Activated CD8-positive, alpha-beta memory T cell treated with anti-CD3 and anti-CD28 coated beads for 24 hours (primary cell): ENCODE data around the gene CD7.

Experiments used
- DNase-seq: peaks from one replicate; pipeline ENCODE4 v3.0.0-alpha.2; 2020

Gene CD7

DNA sequence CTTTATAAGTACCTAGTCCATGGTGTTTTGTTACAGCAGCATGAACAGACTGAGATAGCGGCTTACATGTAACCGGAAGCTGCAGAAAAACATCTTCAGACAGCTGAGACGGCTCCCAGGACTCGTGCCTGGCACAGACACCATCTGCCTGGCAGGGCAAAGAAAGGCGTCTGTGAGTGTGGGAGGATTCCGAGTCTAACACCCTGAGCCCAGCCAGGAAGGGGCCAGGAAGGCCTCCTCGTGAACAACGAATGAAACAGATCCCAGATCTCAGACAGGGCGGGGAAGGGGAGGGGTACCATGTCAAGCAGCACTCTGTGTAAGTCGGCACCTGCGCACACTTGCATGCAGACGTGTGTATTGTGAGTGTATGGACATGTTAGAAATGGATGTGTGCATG lies 39.6 kb downstream of the CD7 start:
- no peak for DNase-seq

DNA sequence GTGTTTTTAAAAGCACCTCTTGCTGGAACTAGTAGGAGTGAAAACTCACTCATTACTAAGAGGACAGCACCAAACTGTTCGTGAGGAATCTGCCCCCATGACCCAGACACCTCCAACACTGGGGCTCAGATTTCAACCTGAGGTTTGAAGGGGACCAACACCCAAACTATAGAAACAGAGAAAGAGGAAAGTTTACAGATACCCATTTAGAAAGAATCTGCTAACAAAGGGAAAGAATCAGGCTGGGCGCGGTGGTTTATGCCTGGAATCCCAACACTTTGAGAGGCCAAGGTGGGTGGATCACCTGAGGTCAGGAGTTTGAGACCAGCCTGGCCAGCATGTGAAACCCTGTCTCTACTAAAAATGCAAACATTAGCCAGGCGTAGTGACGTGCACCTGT lies 40.5 kb downstream of the CD7 start:
- DNase-seq = no peak

DNA sequence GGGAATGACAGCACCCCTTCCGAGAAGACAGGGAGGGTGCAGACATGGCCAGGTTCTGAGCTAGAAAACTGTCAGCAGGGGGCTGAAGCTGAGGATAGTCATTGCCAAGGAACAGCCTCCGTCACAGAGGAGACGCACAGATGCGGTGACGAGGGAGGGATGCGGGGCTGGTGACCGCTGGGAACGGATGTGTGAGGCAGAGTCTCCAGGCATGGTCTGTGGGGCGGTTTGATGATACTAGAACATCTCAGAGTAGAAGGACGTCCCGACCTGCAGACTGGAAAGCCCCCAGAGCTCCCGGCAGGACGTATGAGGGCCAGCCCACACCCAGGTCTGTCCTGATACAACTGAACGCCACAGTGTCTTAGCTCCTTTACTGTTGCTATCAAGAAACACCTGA lies 42.1 kb downstream of the CD7 start:
- no peak for DNase-seq

DNA sequence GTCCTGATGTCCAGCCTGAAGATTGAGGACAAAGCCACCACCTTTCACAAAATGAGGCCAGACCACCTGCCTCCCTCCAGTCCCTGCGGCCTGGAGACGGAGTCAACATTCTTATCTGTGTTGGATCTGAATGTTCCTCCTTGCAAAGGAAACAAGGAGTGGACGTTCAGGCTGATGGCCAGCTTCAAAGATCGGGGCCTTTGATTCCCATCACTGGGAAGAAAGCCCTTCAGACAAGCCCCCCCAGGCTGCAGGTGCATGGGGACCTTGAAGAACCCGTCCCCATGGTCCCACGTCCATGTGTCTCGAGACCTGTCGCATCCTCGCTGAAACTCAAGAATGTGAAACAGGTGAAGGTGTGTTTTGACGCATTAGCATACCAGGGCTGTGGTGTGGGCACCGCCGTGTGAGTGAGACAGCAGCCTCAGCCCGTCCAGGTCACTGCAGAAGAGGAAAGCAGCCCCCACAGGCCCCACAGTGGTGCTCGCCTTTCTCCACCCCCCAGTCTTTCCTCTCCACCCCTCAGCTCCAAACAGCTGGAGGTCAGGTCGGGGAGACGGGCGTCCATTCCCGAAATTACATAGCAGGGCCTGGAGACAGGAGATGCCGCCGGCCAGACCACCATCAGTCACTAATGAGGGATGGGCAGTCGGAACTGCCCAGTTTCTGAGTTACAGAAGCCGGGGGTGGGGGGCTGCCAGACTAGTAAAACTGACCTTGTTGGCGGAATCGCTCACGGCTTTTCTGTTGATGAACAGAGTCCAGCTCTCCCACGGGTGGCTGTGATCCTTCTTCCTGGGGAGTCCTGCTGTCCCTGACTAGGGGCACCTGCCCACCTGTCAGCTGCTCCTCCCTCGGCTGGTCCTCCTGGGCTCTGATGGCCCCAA lies 43.0 kb downstream of the CD7 start:
- no peak for DNase-seq

DNA sequence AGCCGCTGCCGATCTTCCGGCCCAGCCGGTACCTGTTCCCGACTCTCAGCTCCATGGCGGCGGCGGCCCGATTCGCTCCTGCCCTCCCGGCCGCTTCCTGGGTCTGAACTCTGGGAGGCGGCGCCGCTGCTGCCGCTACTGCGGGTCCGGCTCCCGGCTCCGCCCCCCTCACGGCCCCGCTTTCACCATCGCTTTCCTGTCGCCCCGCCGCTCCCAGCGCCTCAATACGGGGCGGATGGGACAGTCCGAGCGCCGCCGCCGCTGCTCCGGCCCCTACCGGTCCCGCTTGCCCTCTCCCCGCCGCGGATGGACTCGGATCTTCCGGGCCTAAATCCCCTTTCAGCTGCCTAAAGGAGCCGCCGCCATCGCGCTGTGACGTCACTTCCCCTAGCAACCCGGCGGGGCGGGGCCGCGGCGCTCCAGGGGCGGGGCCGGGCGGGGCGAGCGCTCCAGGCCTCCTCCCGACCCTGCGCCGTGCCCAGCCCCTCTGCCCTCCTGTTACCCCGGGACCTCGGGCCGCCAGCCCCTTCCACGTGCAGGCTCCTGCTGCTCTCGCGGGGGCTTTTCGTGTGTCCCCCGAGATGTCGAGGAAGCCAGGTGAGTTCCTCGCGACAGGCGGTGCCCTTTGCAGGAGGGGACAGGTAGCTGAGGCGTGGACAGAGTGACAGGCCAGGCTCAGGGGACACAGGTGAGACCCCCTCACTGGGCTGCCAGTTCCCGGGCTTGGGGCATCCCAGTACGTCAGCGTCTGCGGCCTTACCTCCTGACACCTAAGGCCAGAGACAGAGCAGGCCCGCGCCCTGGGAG lies 43.9 kb downstream of the CD7 start, which contains the start of gene CSNK1D:
TSS of gene CSNK1D (minus strand) at position 374 of the 807 bp plus-strand sequence. CDS start at position 55, 319 bp downstream.
- DNase-seq = peak; percentile 99

DNA sequence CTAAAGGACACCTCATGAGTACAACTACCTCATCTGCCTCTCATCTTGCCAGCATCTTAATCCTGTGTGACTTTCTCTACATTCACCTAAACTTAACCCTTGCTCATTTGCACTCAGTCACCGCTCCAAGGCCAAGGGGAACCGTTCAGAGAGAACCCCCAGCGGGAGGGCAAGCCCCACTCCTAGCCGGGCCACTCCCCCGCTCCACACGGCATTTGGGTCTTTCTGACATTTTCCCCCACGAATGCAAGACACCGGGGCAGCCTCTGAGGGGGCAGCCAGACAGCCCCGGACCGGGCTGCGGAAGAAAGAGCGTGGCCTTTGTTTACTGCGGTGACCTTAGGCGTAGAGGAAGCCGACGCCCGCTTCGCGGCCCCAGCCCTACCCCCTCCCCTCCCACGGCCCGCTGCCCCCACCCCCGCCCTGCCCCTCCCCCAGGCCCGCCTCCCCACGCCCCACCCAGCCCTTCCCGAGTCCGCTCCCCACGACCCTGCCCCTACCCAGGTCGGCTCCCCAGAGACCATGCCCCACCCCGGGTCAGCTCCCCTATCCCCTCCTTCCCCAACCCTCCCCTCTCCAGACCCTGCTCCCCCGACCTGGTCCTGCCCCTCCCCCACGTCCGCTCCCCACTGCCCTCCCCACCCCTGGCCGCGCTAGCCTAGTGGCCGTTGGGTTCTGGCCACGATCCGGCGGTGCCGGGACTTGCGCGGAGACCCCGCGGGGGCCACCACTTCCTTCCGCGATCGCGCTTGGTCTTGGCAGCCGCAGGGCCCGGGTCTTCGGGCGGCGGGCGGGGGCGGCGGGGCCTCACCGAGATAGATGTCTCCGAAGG lies 44.7 kb downstream of the CD7 start:
- DNase-seq = peak; percentile 79

DNA sequence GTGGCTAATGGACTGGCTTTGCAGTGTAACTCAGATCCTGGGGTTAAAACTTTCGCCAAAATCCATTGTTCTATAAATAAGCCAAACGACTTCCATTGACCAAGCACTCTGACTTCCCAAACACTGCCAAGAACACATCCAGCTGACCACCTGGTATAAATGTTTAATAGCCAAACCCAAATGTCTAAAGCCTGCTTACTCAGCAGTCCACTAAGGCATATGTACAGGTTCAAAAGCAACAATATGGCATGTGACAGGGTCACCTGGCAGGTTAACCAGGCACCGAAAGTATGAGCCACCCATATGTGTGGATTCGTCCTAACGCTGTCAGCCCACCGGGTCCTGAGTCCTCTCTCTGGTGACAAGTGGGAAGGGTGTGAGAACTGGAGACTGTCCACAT lies 46.0 kb downstream of the CD7 start:
- no peak for DNase-seq

DNA sequence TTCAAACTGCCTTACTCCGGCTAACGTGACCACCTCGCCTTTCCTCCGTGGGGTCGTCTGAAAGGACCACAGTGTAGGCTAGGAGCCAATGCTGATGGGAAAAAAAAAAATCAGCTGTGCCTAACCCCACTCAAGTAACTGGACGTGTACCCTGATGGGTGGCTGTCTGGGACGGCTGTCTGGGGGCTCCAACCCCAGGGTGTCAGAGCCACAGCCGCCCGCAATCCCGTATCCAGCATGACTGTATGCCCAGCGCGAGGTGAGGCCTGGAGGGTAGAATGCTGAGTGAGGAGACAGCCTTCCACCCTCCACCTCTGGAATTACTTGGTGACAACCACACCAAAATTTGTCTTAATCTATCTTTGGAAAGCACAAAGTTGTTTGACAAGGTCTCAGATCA lies 46.8 kb downstream of the CD7 start:
- DNase-seq = no peak

DNA sequence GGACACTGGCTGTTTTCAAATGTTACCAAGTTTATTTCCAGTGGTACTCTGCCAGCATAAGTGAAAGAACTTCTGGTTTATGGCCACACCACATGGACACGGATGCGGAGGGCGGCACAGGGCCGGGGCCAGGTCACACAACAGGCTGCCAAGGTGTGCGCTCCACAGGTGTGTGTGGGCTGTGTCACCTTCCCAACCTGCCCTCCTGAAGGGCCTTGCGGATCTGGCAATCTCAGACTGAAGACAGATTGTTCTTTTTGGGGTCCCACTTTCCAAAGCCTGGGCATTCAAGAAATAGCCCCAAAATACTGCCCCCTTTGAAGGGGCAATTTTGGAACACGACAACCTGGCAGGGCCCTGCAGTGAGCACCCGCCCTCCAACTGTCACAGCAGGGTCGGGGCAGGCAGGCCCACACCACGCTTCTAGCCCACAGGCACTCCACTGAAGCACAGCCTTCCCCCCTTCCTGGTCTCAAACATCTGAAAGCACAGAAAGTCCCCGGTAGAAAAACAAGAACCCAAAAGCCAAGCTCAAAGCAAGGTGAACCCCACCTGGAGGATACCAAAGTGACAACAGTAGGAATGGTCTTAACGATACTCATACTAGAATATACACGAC lies 47.4 kb downstream of the CD7 start:
- DNase-seq = no peak

DNA sequence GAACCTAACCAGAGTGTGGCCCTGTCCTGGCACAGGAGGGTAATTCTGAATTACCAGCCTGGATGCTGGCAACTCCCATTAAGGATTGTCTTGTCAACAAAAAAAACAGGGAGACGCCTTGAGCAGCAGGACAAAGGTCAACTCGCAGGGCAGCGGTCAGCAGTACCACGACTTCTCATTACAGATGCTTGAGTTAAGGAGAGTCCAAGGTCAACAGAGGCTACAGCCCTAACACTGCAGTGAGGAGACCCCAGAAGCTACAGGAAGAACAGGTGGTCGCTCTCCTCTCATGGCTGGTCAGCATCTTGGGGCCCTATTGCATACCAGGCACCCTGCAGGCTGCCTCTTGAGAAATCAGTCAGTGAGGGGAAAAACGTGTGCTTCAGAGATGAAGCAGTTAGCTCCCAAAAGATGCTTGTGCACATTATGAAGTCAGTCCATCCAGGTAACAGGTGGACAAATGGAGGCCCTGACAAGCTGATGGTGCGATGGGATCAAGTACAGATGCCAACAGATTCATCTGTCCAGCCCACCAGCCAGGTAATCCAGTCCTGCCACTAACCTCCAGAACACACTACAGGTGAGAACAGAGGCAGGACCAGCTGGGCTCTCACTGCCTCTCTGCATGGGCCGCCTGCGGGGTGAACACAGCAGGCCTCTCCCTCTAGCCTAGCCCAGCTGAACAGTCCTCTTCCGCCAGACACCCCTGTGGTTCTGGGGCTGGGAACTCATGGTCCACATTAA lies 48.1 kb downstream of the CD7 start:
- DNase-seq = no peak

DNA sequence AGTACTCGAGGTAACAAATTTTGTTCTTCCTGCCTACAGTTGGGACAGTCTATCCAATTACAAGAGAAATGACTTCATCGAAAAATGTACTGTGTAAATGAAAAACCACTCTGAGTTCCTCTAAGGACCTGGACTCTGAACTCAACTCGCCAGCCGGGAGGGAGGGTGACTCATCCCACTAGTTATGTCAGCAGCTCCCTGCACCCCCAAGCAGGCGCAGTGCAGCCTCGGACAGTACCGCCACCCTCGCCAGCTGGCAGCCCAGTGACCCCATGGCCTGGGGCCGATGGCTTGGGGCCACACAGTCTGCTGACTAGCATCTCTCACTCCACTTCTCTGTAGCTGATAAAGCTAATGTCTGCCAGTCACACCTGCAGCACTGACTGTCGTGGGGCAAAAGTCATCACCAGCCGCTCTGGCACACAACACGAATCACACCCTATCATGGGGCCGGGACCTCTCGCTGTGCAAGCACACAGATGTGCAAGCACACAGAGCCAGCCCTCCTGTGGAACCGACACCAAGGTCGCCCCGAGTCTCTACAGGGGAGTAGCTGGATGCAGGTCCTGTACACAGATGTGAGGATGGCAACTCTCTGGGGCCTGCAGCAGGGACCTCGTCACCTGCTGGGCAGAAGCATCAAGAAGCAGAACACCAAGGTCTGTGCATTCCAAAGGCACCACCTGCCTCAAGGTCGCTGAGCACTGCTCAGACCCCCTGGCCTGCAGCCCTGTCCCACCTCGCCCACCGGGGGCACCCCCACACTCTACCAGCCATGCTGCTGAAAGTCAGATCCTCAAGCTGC lies 49.6 kb downstream of the CD7 start:
- DNase-seq = peak; percentile 75

DNA sequence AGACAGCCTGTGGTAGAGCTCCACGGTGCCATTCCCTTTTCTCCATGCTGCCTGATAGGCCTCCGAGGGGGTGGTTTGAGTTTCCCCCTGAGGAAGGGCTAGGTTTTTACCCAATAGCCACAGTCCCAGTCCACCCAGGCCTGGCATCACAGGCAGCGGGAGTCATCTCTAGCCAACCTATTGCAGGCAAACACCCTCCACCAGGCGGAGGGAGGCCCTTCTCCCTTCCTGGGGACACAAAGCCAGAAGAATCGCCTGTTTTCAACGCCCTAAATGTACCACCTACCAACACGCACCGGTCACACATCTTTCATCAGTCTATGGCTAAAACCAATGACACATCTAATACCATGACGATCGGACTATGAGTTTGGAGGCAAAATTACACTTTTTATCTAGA lies 51.3 kb downstream of the CD7 start:
- no peak for DNase-seq
